AG04450 (cell line): ENCODE measurements around the gene CACNA2D3. TPM values are rescaled to one million over a fixed set of nuclear protein-coding genes. Genes with fewer than 3 reads are reported as not detected.

Experiments
- CTCF ChIA-PET: fragments of 300-600, 350-600 bp; formaldehyde crosslinking; extraction: SDS; loops from one replicate; lab custom pipeline; 2022; ENCODE audit warnings: antibody characterized with exemption, inconsistent platforms; lab: Charles Lee
- POLR2A ChIA-PET: fragments of 350-600 bp; formaldehyde crosslinking; extraction: SDS; loops from one replicate; lab custom pipeline; 2021; ENCODE audit warnings: antibody characterized with exemption, inconsistent platforms; lab: Yijun Ruan, JAX
- DNase-seq: peaks from one replicate; pipeline ENCODE4 v3.0.0-alpha.2; 2011; ENCODE audit warnings: low read depth, low spot score
- H3K27ac ChIP-seq: one replicate; pipeline ENCODE4 v1.5.1; 2012; ENCODE audit warnings: low read depth, low read length, control low read depth
- H3K27me3 ChIP-seq: one replicate; pipeline ENCODE4 v1.6.0; 2012; ENCODE audit warnings: low read length; ENCODE audit not compliant: control insufficient read depth, insufficient read depth
- H3K4me3 ChIP-seq: 2 replicates; pipeline ENCODE4 v1.5.1; 2011; ENCODE audit warnings: mild to moderate bottlenecking, low read depth, low read length, control low read depth
- H3K9me3 ChIP-seq: 2 replicates; pipeline ENCODE4 v1.5.1; 2012; ENCODE audit warnings: low read length; ENCODE audit not compliant: control insufficient read depth, insufficient read depth
- CTCF ChIP-seq: IDR thresholded peaks from 2 replicates; pipeline ENCODE4 v1.5.1; 2011; ENCODE audit warnings: low read depth, low read length, control low read depth, inconsistent platforms
- polyA plus RNA-seq: library from polyadenylated mRNA; depleted of rRNA; stranded (reverse); fragments of >200 nt; gene quantifications from 2 replicates; pipeline ENCODE4 v1.2.3, GENCODE V29; 2011

CACNA2D3 gene
- polyA plus RNA-seq, 1 experiment, result 0.32 TPM

DNA sequence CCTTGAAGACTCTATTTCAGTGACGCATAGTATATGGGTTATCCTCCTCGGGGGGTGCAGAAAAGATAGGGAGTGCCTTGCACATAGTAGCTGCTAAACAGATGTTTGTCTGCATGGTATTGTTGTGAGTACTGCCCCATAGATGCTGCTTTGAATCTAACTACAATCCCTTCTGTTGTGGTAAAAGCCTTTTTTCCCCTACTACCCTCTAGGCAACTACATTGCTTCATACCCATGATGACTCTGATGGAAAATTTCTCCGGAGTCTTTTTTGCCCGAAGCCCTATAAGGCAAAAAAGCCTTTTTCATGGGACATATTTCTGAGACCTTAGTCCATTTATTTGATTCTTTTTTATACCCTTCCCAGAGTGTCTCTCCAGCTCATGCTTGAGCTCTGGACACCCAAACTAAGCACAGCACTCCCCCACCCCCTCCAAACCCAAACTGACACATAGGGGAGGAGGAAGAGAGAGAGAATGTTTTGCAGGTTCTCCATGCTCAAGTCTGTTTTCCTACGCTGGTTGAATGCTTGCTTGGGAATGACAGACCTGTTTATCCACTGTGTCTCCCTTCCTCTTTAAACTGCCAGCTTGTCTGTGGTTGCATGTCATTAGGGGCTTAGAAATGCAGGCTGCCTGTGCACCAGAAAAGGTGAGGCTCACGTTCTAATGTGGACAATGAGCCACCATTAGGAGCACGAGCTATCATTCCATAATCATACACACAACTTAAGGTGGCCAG is 752.6 kb downstream of the CACNA2D3 start:
- no peaks in the 10 kb centered on the region for H3K27me3 ChIP-seq
- no peak for DNase-seq
- TF ChIP-seq CTCF, result no peak
- ChIA-PET CTCF (no interaction called here), POLR2A (no interaction called here)
- no peak overlapping the region for H3K27ac ChIP-seq
- H3K9me3 ChIP-seq, result 0 out of 2 replicates have a peak, but pooled peaks cover 3% of the 10 kb centered on the region
- no peak overlapping the region for H3K4me3 ChIP-seq

- CTCF ChIA-PET, result no interaction called here
Observed at GRCh38 chr3:54875596-54876268, 753.4 kb downstream of the CACNA2D3 start.

DNA sequence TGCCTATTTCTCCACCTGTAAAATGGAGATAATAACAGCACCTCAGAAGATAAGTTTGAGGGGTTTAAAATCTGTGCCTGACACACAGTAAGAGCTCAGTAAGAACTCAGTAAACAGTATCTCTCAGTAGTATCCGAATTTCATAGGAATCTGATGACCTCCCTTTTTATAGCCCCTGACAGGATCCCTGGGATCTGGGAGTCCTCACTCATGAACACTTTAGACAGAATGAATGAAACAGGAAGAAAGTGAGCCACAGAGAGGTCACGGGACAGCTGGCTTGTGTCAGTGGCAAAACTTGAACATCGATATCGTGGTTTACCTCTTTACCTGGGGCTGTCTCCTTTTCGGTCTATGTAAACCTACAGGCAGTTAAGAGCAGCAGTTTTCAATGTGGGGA is 754.3 kb downstream of the CACNA2D3 start:
- no peak for DNase-seq
- ChIA-PET POLR2A (interaction anchor here (0.6 kb wide), 1 partner anchor 50 kb away, joined by 4 read pairs; no protein-coding TSS in a partner anchor), CTCF (interaction anchor here (0.6 kb wide), 1 partner anchor 10 kb away, joined by 4 read pairs; no protein-coding TSS in a partner anchor)
- no peak overlapping the region for H3K27ac ChIP-seq
- no peaks in the 10 kb centered on the region for H3K27me3 ChIP-seq
- H3K4me3 ChIP-seq, result no peak overlapping the region
- H3K9me3 ChIP-seq, result 0 out of 2 replicates have a peak, but pooled peaks cover 2% of the 10 kb centered on the region
- no peak for TF ChIP-seq CTCF

More at GRCh38 chr3:54875596-54876268, 753.4 kb downstream of the CACNA2D3 start:
- H3K9me3 ChIP-seq, result 0 out of 2 replicates have a peak, but pooled peaks cover 3% of the 10 kb centered on the region
- H3K4me3 ChIP-seq, result no peak overlapping the region
- no peak for TF ChIP-seq CTCF
- no peaks in the 10 kb centered on the region for H3K27me3 ChIP-seq
- no peak for DNase-seq
- POLR2A ChIA-PET, result no interaction called here
- H3K27ac ChIP-seq, result no peak overlapping the region

GRCh38 chr3:54877730-54878129 is 755.4 kb downstream of the CACNA2D3 start:
- H3K27me3 ChIP-seq, result no peaks in the 10 kb centered on the region
- no peak overlapping the region for H3K4me3 ChIP-seq
- ChIA-PET POLR2A (no interaction called here), CTCF (interaction anchor here (0.8 to 1.8 kb wide), 3 partner anchors 25 to 304 kb away, joined by 3 to 5 read pairs (median 4); no protein-coding TSS in a partner anchor)
- no peak for TF ChIP-seq CTCF
- H3K27ac ChIP-seq, result no peak overlapping the region
- H3K9me3 ChIP-seq, result no peaks in the 10 kb centered on the region
- DNase-seq, result no peak

- no peaks in the 10 kb centered on the region for H3K9me3 ChIP-seq
- no peak overlapping the region for H3K4me3 ChIP-seq
- POLR2A ChIA-PET, result no interaction called here
- no peak for DNase-seq
- CTCF ChIA-PET, result interaction anchor here (0.8 to 1.8 kb wide), 2 partner anchors 25 to 109 kb away, joined by 4 to 5 read pairs; no protein-coding TSS in a partner anchor
- H3K27me3 ChIP-seq, result no peaks in the 10 kb centered on the region
- no peak for TF ChIP-seq CTCF
- H3K27ac ChIP-seq, result no peak overlapping the region
Observed at GRCh38 chr3:54878145-54878544, 755.8 kb downstream of the CACNA2D3 start.
